ENCODE measurements around the gene KHDRBS2. TPM values are rescaled to one million over a fixed set of nuclear protein-coding genes. Genes with fewer than 3 reads are reported as not detected.
A peak's percentile ranks its signal among the peaks of the same experiment; 100 is the strongest.

Gene KHDRBS2
- polyA plus RNA-seq, result under 1 TPM in 1 of 2 donors, not detected in 1; 0.01 TPM

- Histone ChIP-seq H3K4me3 (ENCODE audit: low read depth in 1 of 2, low read length in 2 of 2) (peak within 1 kb of the TSS; percentile 13 to 16), H3K4me1 (ENCODE audit: control insufficient read depth in 2 of 2, insufficient read depth in 2 of 2, low read length in 1 of 2) (peaks cover 0 to 4% of the 10 kb centered on the region in 2 donors), H3K27ac (ENCODE audit: low read depth in 2 of 2, low read length in 1 of 2) (no peak within 1 kb of the TSS), H3K27me3 (ENCODE audit: control insufficient read depth in 1 of 2, insufficient read depth in 2 of 2, low read length in 2 of 2) (no peaks in the 10 kb centered on the region), H3K36me3 (ENCODE audit: control insufficient read depth in 2 of 2, insufficient read depth in 2 of 2, low read length in 1 of 2) (no peaks in the 10 kb centered on the region), H3K9me3 (ENCODE audit: control insufficient read depth in 2 of 2, insufficient read depth in 1 of 2, low read depth in 1 of 2, low read length in 1 of 2) (peaks cover 0 to 6% of the 10 kb centered on the region in 2 donors)
- 5 to 7% methylated on average over 66 of the region's 66 CpGs for WGBS, 2 donors
These were observed at the start of gene KHDRBS2 for GRCh38 chr6:62285612-62286469. Gene KHDRBS2, minus strand, starts transcription at chr6:62286225.

GRCh38 chr6:62328607-62329006 is 42.6 kb upstream of the KHDRBS2 start:
- Histone ChIP-seq H3K4me3 (ENCODE audit: low read depth in 1 of 2, low read length in 2 of 2) (no peak overlapping the region), H3K4me1 (ENCODE audit: control insufficient read depth in 2 of 2, insufficient read depth in 2 of 2, low read length in 1 of 2) (no peaks in the 10 kb centered on the region), H3K36me3 (ENCODE audit: control insufficient read depth in 2 of 2, insufficient read depth in 2 of 2, low read length in 1 of 2) (no peaks in the 10 kb centered on the region), H3K9me3 (ENCODE audit: control insufficient read depth in 2 of 2, insufficient read depth in 1 of 2, low read depth in 1 of 2, low read length in 1 of 2) (peaks cover 0 to 2% of the 10 kb centered on the region in 2 donors), H3K27ac (ENCODE audit: low read depth in 2 of 2, low read length in 1 of 2) (no peak overlapping the region), H3K27me3 (ENCODE audit: control insufficient read depth in 1 of 2, insufficient read depth in 2 of 2, low read length in 2 of 2) (no peaks in the 10 kb centered on the region)
- WGBS, 2 donors, result 59 to 60% methylated on average over 2 of the region's 2 CpGs

- H3K4me3 ChIP-seq (ENCODE audit: low read depth in 1 of 2, low read length in 2 of 2), result no peak overlapping the region
- H3K27ac ChIP-seq (ENCODE audit: low read depth in 2 of 2, low read length in 1 of 2), result no peak overlapping the region
- H3K9me3 ChIP-seq (ENCODE audit: control insufficient read depth in 2 of 2, insufficient read depth in 1 of 2, low read depth in 1 of 2, low read length in 1 of 2), result no peaks in the 10 kb centered on the region
- no peaks in the 10 kb centered on the region for H3K27me3 ChIP-seq (ENCODE audit: control insufficient read depth in 1 of 2, insufficient read depth in 2 of 2, low read length in 2 of 2)
- H3K4me1 ChIP-seq (ENCODE audit: control insufficient read depth in 2 of 2, insufficient read depth in 2 of 2, low read length in 1 of 2), result no peaks in the 10 kb centered on the region
- 33 to 52% methylated on average over 4 of the region's 4 CpGs for WGBS, 2 donors
- H3K36me3 ChIP-seq (ENCODE audit: control insufficient read depth in 2 of 2, insufficient read depth in 2 of 2, low read length in 1 of 2), result no peaks in the 10 kb centered on the region
These were observed 38.8 kb upstream of the KHDRBS2 start for GRCh38 chr6:62324834-62325233.

GRCh38 chr6:62323818-62324431 is 37.9 kb upstream of the KHDRBS2 start:
- Histone ChIP-seq H3K9me3 (ENCODE audit: control insufficient read depth in 2 of 2, insufficient read depth in 1 of 2, low read depth in 1 of 2, low read length in 1 of 2) (no peaks in the 10 kb centered on the region), H3K27me3 (ENCODE audit: control insufficient read depth in 1 of 2, insufficient read depth in 2 of 2, low read length in 2 of 2) (no peaks in the 10 kb centered on the region), H3K4me1 (ENCODE audit: control insufficient read depth in 2 of 2, insufficient read depth in 2 of 2, low read length in 1 of 2) (no peaks in the 10 kb centered on the region), H3K27ac (ENCODE audit: low read depth in 2 of 2, low read length in 1 of 2) (no peak overlapping the region), H3K4me3 (ENCODE audit: low read depth in 1 of 2, low read length in 2 of 2) (no peak overlapping the region), H3K36me3 (ENCODE audit: control insufficient read depth in 2 of 2, insufficient read depth in 2 of 2, low read length in 1 of 2) (no peaks in the 10 kb centered on the region)
- WGBS, 2 donors, result 45 to 46% methylated on average over 7 of the region's 7 CpGs

- no peak overlapping the region for H3K27ac ChIP-seq (ENCODE audit: low read depth in 2 of 2, low read length in 1 of 2)
- 68 to 75% methylated on average over 3 of the region's 3 CpGs for WGBS, 2 donors
- H3K36me3 ChIP-seq (ENCODE audit: control insufficient read depth in 2 of 2, insufficient read depth in 2 of 2, low read length in 1 of 2), result no peaks in the 10 kb centered on the region
- H3K4me1 ChIP-seq (ENCODE audit: control insufficient read depth in 2 of 2, insufficient read depth in 2 of 2, low read length in 1 of 2), result no peaks in the 10 kb centered on the region
- no peak overlapping the region for H3K4me3 ChIP-seq (ENCODE audit: low read depth in 1 of 2, low read length in 2 of 2)
- H3K9me3 ChIP-seq (ENCODE audit: control insufficient read depth in 2 of 2, insufficient read depth in 1 of 2, low read depth in 1 of 2, low read length in 1 of 2), result no peaks in the 10 kb centered on the region
- H3K27me3 ChIP-seq (ENCODE audit: control insufficient read depth in 1 of 2, insufficient read depth in 2 of 2, low read length in 2 of 2), result no peaks in the 10 kb centered on the region
These were observed 12.8 kb upstream of the KHDRBS2 start for GRCh38 chr6:62298745-62299392.

- no peak overlapping the region for H3K4me3 ChIP-seq (ENCODE audit: low read depth in 1 of 2, low read length in 2 of 2)
- no peaks in the 10 kb centered on the region for H3K36me3 ChIP-seq (ENCODE audit: control insufficient read depth in 2 of 2, insufficient read depth in 2 of 2, low read length in 1 of 2)
- H3K4me1 ChIP-seq (ENCODE audit: control insufficient read depth in 2 of 2, insufficient read depth in 2 of 2, low read length in 1 of 2), result no peaks in the 10 kb centered on the region
- no peaks in the 10 kb centered on the region for H3K27me3 ChIP-seq (ENCODE audit: control insufficient read depth in 1 of 2, insufficient read depth in 2 of 2, low read length in 2 of 2)
- no peak overlapping the region for H3K27ac ChIP-seq (ENCODE audit: low read depth in 2 of 2, low read length in 1 of 2)
- 86 to 90% methylated on average over 1 of the region's 1 CpG for WGBS, 2 donors
- H3K9me3 ChIP-seq (ENCODE audit: control insufficient read depth in 2 of 2, insufficient read depth in 1 of 2, low read depth in 1 of 2, low read length in 1 of 2), result no peaks in the 10 kb centered on the region
These were observed 10.5 kb upstream of the KHDRBS2 start for GRCh38 chr6:62296541-62296940.

- Histone ChIP-seq H3K9me3 (ENCODE audit: control insufficient read depth in 2 of 2, insufficient read depth in 1 of 2, low read depth in 1 of 2, low read length in 1 of 2) (peaks cover 0 to 6% of the 10 kb centered on the region in 2 donors), H3K4me3 (ENCODE audit: low read depth in 1 of 2, low read length in 2 of 2) (no peak overlapping the region), H3K4me1 (ENCODE audit: control insufficient read depth in 2 of 2, insufficient read depth in 2 of 2, low read length in 1 of 2) (peaks cover 0 to 4% of the 10 kb centered on the region in 2 donors), H3K36me3 (ENCODE audit: control insufficient read depth in 2 of 2, insufficient read depth in 2 of 2, low read length in 1 of 2) (no peaks in the 10 kb centered on the region), H3K27me3 (ENCODE audit: control insufficient read depth in 1 of 2, insufficient read depth in 2 of 2, low read length in 2 of 2) (no peaks in the 10 kb centered on the region), H3K27ac (ENCODE audit: low read depth in 2 of 2, low read length in 1 of 2) (no peak overlapping the region)
- WGBS, 2 donors, result 32 to 40% methylated on average over 1 of the region's 1 CpG
These were observed 2.9 kb upstream of the KHDRBS2 start for GRCh38 chr6:62288974-62289373.

GRCh38 chr6:62288562-62288961 is 2.5 kb upstream of the KHDRBS2 start:
- Histone ChIP-seq H3K4me1 (ENCODE audit: control insufficient read depth in 2 of 2, insufficient read depth in 2 of 2, low read length in 1 of 2) (peaks cover 0 to 4% of the 10 kb centered on the region in 2 donors), H3K36me3 (ENCODE audit: control insufficient read depth in 2 of 2, insufficient read depth in 2 of 2, low read length in 1 of 2) (no peaks in the 10 kb centered on the region), H3K9me3 (ENCODE audit: control insufficient read depth in 2 of 2, insufficient read depth in 1 of 2, low read depth in 1 of 2, low read length in 1 of 2) (peaks cover 0 to 6% of the 10 kb centered on the region in 2 donors), H3K27me3 (ENCODE audit: control insufficient read depth in 1 of 2, insufficient read depth in 2 of 2, low read length in 2 of 2) (no peaks in the 10 kb centered on the region), H3K4me3 (ENCODE audit: low read depth in 1 of 2, low read length in 2 of 2) (no peak overlapping the region), H3K27ac (ENCODE audit: low read depth in 2 of 2, low read length in 1 of 2) (no peak overlapping the region)
- 53 to 61% methylated on average over 2 of the region's 2 CpGs for WGBS, 2 donors

GRCh38 chr6:62286470-62286843 is 432 bp upstream of the KHDRBS2 start:
- peaks cover 0 to 6% of the 10 kb centered on the region in 2 donors for H3K9me3 ChIP-seq (ENCODE audit: control insufficient read depth in 2 of 2, insufficient read depth in 1 of 2, low read depth in 1 of 2, low read length in 1 of 2)
- no peak overlapping the region for H3K27ac ChIP-seq (ENCODE audit: low read depth in 2 of 2, low read length in 1 of 2)
- H3K36me3 ChIP-seq (ENCODE audit: control insufficient read depth in 2 of 2, insufficient read depth in 2 of 2, low read length in 1 of 2), result no peaks in the 10 kb centered on the region
- H3K4me3 ChIP-seq (ENCODE audit: low read depth in 1 of 2, low read length in 2 of 2), result peak overlapping the region in 1 of 2 donors; percentile 16
- no peaks in the 10 kb centered on the region for H3K27me3 ChIP-seq (ENCODE audit: control insufficient read depth in 1 of 2, insufficient read depth in 2 of 2, low read length in 2 of 2)
- WGBS, 2 donors, result 6 to 8% methylated on average over 13 of the region's 13 CpGs
- peaks cover 0 to 4% of the 10 kb centered on the region in 2 donors for H3K4me1 ChIP-seq (ENCODE audit: control insufficient read depth in 2 of 2, insufficient read depth in 2 of 2, low read length in 1 of 2)
